Astrocyte of the cerebellum (primary cell): ENCODE results near the gene ATRX.
"Not testable (repeated sequence)": the region's sequence is repeated elsewhere in the genome, so short reads cannot be mapped to it uniquely, and the experiment has no call there.

ENCODE experiments used
- DNase-seq: peaks from one replicate; pipeline ENCODE4 v3.0.0-alpha.2; 2011; ENCODE audit warnings: low read depth
- H3K4me3 ChIP-seq: 2 replicates; pipeline ENCODE4 v1.5.1; 2011; ENCODE audit warnings: mild to moderate bottlenecking, low read depth, low read length, moderate library complexity
- CTCF ChIP-seq: IDR thresholded peaks from 2 replicates; pipeline ENCODE4 v1.5.1; 2012; ENCODE audit warnings: low read length, low read depth, moderate library complexity, mild to moderate bottlenecking; ENCODE audit errors: missing control alignments
- in situ Hi-C: cut with HindIII; loops from 2 replicates; pipeline ENCODE4 v1.10.0; 2017; ENCODE audit warnings: low sequenced_read_pairs

ATRX gene

GRCh38 chrX:77698242-77698641, 87.8 kb downstream of the ATRX start:
- no peak for TF ChIP-seq CTCF
- no peak for DNase-seq
- in situ Hi-C loops, result no loop called here
- H3K4me3 ChIP-seq, result no peak overlapping the region

GRCh38 chrX:77694491-77694890, 91.5 kb downstream of the ATRX start:
- in situ Hi-C loops, result no loop called here
- TF ChIP-seq CTCF, result no peak
- no peak overlapping the region for H3K4me3 ChIP-seq
- no peak for DNase-seq

GRCh38 chrX:77693594-77693993, 92.4 kb downstream of the ATRX start:
- no peak for TF ChIP-seq CTCF
- H3K4me3 ChIP-seq, result no peak overlapping the region
- DNase-seq, result no peak
- in situ Hi-C loops, result no loop called here

GRCh38 chrX:77691916-77692315, 94.1 kb downstream of the ATRX start:
- no peak for DNase-seq
- no peak overlapping the region for H3K4me3 ChIP-seq
- in situ Hi-C loops, result no loop called here
- TF ChIP-seq CTCF, result no peak

GRCh38 chrX:77689376-77689775, 96.6 kb downstream of the ATRX start:
- no peak for DNase-seq
- no peak for TF ChIP-seq CTCF
- H3K4me3 ChIP-seq, result no peak overlapping the region
- in situ Hi-C loops, result no loop called here

- DNase-seq, in situ Hi-C loops, H3K4me3 ChIP-seq: not testable (repeated sequence)
Observed at GRCh38 chrX:77685683-77686082, 100.3 kb downstream of the ATRX start.

GRCh38 chrX:77679144-77679543, 106.9 kb downstream of the ATRX start:
- H3K4me3 ChIP-seq, result no peak overlapping the region
- no peak for DNase-seq
- TF ChIP-seq CTCF, result no peak
- in situ Hi-C loops, result no loop called here
